ENCODE measurements around the gene RNH1.
"Not testable (repeated sequence)": the region's sequence is repeated elsewhere in the genome, so short reads cannot be mapped to it uniquely, and the experiment has no call there.

The RNH1 gene

GRCh38 chr11:520428-521176, 13.6 kb upstream of the RNH1 start:
- DNase-seq (ENCODE audit: low read depth, low spot score), result no peak

GRCh38 chr11:518463-519202, 11.6 kb upstream of the RNH1 start:
- peak; percentile 66 for DNase-seq (ENCODE audit: low read depth, low spot score)

GRCh38 chr11:516918-517685, 10.1 kb upstream of the RNH1 start:
- DNase-seq (ENCODE audit: low read depth, low spot score), result not testable (repeated sequence)

GRCh38 chr11:516400-516799, 9.4 kb upstream of the RNH1 start:
- no peak for DNase-seq (ENCODE audit: low read depth, low spot score)

GRCh38 chr11:515131-515530, 8.1 kb upstream of the RNH1 start:
- no peak for DNase-seq (ENCODE audit: low read depth, low spot score)

GRCh38 chr11:514606-515005, 7.6 kb upstream of the RNH1 start:
- no peak for DNase-seq (ENCODE audit: low read depth, low spot score)

GRCh38 chr11:512761-513595, 5.9 kb upstream of the RNH1 start:
- no peak for DNase-seq (ENCODE audit: low read depth, low spot score)

- DNase-seq (ENCODE audit: low read depth, low spot score), result no peak
Measured at GRCh38 chr11:508956-509355, 1.9 kb upstream of the RNH1 start.

- no peak for DNase-seq (ENCODE audit: low read depth, low spot score)
Measured at GRCh38 chr11:507727-508515, 879 bp upstream of the RNH1 start.

- peak; percentile 89 for DNase-seq (ENCODE audit: low read depth, low spot score)
Measured at GRCh38 chr11:506238-506994, 626 bp downstream of the RNH1 start.

GRCh38 chr11:504994-505344, 2.1 kb downstream of the RNH1 start:
- DNase-seq (ENCODE audit: low read depth, low spot score), result no peak

- DNase-seq (ENCODE audit: low read depth, low spot score), result no peak
Measured at GRCh38 chr11:504053-504993, 2.7 kb downstream of the RNH1 start.

- DNase-seq (ENCODE audit: low read depth, low spot score), result no peak
Measured at GRCh38 chr11:503179-503981, 3.7 kb downstream of the RNH1 start.

GRCh38 chr11:502288-503178, 4.5 kb downstream of the RNH1 start:
- DNase-seq (ENCODE audit: low read depth, low spot score), result no peak

GRCh38 chr11:501683-502287, 5.3 kb downstream of the RNH1 start:
- DNase-seq (ENCODE audit: low read depth, low spot score), result no peak

- DNase-seq (ENCODE audit: low read depth, low spot score), result no peak
Measured at GRCh38 chr11:501001-501682, 5.9 kb downstream of the RNH1 start.
